Coronary artery (tissue), 2 donors: Measurements from ENCODE around the gene TTLL9.

Experiments
- DNase-seq: peaks from one replicate; pipeline ENCODE4 v3.0.0-alpha.2; 2017; ENCODE audit warnings: low spot score
- H3K27ac ChIP-seq, 2 donors: fragments of 200-600 bp; sonication (generic); one replicate each; pipeline ENCODE4 v1.5.1; 2016 to 2019
- H3K4me3 ChIP-seq: fragments of 200-600 bp; sonication (generic); 2 replicates; pipeline ENCODE4 v1.5.1; 2016; ENCODE audit warnings: mild to moderate bottlenecking, moderate library complexity
- TF ChIP-seq, protein P1 (sequence below): fragments of 200-600 bp; sonication (generic); IDR thresholded peaks from one replicate; pipeline ENCODE4 v1.5.1; 2019; ENCODE audit warnings: antibody characterized with exemption

TTLL9 gene

DNA sequence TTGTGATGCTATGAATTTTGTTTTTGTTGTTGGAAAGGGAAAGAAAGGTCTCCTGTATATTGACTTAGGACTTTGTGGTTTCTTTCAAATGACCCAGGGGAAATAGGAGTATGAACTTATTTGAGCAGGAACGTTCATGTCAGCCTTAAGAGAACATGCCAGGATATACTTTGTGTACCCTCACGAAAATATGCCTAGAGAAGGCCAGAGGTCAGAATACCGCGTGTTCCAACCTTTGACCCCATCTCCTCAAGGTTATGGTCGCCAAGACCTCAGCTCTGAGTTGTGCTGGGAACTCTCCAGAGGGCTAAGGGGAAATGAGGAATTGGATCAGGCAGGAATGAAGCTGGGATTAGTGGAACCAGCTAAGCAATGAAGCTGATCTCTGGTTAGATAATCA, 11.5 kb downstream of the TTLL9 start:
- TF ChIP-seq, protein P1, sequence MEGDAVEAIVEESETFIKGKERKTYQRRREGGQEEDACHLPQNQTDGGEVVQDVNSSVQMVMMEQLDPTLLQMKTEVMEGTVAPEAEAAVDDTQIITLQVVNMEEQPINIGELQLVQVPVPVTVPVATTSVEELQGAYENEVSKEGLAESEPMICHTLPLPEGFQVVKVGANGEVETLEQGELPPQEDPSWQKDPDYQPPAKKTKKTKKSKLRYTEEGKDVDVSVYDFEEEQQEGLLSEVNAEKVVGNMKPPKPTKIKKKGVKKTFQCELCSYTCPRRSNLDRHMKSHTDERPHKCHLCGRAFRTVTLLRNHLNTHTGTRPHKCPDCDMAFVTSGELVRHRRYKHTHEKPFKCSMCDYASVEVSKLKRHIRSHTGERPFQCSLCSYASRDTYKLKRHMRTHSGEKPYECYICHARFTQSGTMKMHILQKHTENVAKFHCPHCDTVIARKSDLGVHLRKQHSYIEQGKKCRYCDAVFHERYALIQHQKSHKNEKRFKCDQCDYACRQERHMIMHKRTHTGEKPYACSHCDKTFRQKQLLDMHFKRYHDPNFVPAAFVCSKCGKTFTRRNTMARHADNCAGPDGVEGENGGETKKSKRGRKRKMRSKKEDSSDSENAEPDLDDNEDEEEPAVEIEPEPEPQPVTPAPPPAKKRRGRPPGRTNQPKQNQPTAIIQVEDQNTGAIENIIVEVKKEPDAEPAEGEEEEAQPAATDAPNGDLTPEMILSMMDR = no peak
- no peak for DNase-seq
- H3K27ac ChIP-seq = no peak overlapping the region
- H3K4me3 ChIP-seq = no peak overlapping the region

DNA sequence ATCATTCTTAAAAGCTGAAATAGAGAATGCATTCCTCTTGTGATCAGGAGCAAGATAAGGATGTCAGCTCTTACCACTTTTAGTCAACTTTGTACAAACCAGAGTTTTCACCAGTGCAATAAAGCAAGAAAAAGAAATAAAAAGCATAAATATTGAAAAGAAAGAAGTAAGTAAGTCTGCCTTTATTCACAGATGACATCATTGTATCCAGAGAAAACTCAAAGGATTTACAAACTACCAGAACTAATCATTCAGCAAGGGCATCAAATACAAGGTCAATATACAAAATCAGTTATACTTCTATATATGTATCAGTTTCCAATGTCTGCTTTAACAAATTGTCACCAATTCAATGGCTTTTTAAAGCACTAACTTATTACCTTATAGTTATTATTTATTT, 13.4 kb downstream of the TTLL9 start:
- no peak overlapping the region for H3K4me3 ChIP-seq
- TF ChIP-seq, protein P1 = no peak
- no peak for DNase-seq
- no peak overlapping the region for H3K27ac ChIP-seq

DNA sequence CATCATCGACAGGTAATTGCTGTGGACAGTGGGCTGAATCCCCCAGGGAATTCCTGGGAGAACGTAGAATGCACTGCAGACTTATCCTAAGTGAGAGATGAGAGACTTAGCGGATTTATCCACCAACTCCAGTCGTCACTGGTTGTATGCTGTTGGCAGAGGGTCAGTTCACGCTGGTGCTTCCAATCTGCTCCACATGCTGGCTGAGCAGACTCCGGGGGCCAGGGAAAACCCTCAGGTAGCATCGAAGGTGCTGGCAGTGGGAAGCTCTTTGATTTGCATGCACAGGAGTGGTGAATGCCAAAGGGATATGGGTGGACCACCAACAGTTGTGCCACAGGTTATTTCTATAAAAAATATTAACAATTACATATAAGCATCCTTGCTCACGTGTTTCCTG, 20.2 kb downstream of the TTLL9 start:
- no peak for DNase-seq
- TF ChIP-seq, protein P1 = no peak
- Histone ChIP-seq H3K27ac (no peak overlapping the region), H3K4me3 (no peak overlapping the region)

DNA sequence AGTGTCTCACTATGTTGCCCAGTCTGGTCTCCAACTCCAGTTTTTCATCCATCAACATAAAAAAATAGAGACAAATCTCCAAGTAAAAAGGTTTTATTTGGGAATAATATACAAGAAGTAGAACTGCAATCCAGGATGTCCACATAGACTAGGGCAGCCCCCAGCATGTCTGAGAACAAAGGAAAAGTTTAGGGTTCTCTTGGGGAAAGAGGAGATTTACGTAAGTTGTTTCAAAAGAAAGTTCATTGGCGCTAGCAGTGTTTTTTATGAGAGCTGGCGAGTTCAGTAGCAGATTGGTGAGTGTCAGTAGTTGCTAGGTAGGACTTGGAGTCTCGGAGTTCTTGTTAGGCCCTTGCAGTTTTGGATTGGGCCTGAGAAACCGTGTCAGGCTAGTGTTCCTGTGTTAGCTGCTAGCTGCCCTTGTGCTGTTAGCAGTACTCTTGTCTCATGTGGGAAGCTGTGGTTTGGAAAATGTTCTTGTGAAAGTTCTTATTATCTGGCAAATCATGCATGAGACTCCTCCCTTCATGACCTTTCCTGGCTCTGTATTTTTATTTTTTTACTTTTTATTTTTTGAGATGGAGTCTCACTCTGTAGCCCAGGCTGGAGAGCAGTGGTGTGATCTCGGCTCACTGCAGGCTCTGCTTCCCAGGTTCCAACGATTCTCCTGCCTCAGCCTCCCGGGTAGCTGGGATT, 24.7 kb downstream of the TTLL9 start:
- peak; percentile 78 for DNase-seq
- peak overlapping the region in 1 of 2 donors; percentile 72 for H3K27ac ChIP-seq
- TF ChIP-seq, protein P1 = no peak
- H3K4me3 ChIP-seq = no peak overlapping the region

DNA sequence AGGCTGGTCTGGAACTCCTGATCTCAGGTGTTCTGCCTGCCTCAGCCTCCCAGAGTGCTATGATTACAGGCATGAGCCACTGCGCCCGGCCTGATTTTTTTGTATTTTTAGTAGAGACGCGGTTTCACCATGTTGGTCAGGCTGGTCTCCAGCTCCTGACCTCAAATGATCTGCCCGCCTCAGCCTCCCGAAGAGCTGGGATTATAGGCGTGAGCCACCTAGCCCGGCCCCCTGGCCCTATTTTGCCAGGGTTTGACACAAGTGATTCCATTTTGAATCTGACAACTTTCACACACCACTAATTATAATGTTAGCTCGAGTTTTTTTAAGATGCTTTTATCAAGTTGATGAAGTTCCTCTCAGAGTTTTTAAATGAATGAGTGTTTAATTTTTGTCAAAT, 25.6 kb downstream of the TTLL9 start:
- no peak overlapping the region for H3K4me3 ChIP-seq
- DNase-seq = no peak
- TF ChIP-seq, protein P1 = no peak
- peak overlapping the region in 1 of 2 donors; percentile 72 for H3K27ac ChIP-seq

DNA sequence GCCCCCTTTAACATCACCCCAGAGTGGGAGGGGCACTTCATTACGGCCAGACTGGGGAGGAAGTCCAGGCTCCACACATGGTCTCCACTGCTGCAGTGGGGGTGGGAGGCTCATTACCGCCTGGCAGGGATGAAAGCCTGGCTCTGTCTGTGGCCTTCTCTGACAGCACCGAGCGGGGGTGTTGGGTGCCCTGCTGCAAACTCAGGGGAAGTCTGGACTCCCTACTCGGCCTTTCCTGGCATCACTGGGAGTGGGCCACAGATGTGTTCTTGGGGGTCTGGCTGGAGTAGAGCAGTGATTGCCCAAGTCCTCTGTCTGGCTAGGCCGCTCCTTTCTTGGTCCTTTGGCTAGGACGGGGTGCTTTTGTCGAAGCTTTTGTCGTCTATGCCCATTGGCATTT, 27.1 kb downstream of the TTLL9 start:
- DNase-seq = no peak
- TF ChIP-seq, protein P1 = no peak
- Histone ChIP-seq H3K4me3 (no peak overlapping the region), H3K27ac (no peak overlapping the region)

DNA sequence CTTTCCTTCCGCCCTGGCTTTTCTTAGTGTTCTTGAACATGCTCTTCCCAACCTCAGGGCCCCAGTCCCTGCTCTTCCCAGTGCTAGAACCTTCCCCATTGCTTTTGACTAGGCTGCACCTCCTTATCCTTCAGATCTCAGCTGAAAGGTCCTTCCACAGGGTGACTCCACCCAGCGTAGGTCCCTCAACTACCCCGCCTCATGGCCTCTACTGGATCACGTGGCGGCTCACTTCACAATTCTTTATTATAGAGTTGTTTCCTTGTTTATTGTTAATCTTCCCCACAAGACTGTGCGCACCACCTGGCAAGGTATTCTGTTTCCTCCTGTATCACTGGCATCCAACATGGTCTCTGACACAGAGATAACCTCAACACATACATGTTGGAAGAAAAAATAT, 31.2 kb downstream of the TTLL9 start:
- TF ChIP-seq, protein P1 = no peak
- H3K27ac ChIP-seq = no peak overlapping the region
- no peak for DNase-seq
- H3K4me3 ChIP-seq = no peak overlapping the region
